ENCODE results near the gene SDHA.
"Not testable (repeated sequence)": the region's sequence is repeated elsewhere in the genome, so short reads cannot be mapped to it uniquely, and the experiment has no call there.

- TF ChIP-seq PHF8 (IDR thresholded peaks at IDR 0.05; ENCODE audit: borderline replicate concordance, low read depth); CTCF (IDR thresholded peaks at IDR 0.05); SMC3 (IDR thresholded peaks at IDR 0.05); E2F6 (IDR thresholded peaks at IDR 0.05; ENCODE audit: borderline replicate concordance, low read depth); KDM1A (IDR thresholded peaks at IDR 0.05; ENCODE audit: low read depth); POLR2A (IDR thresholded peaks at IDR 0.05; ENCODE audit: low read length); MAX (IDR thresholded peaks at IDR 0.05): not testable (repeated sequence)
Observed at GRCh38 chr5:299921-300320, 81.8 kb downstream of the SDHA start.
